Left forelimb (tissue), 1 donor: Measurements from ENCODE around the gene CDKN2D.
"Not testable (repeated sequence)": the region's sequence is repeated elsewhere in the genome, so short reads cannot be mapped to it uniquely, and the experiment has no call there.

Experiments used
- DNase-seq: peaks from one replicate; pipeline ENCODE4 v3.0.0-alpha.2; 2018; ENCODE audit warnings: low spot score

Gene CDKN2D

DNA sequence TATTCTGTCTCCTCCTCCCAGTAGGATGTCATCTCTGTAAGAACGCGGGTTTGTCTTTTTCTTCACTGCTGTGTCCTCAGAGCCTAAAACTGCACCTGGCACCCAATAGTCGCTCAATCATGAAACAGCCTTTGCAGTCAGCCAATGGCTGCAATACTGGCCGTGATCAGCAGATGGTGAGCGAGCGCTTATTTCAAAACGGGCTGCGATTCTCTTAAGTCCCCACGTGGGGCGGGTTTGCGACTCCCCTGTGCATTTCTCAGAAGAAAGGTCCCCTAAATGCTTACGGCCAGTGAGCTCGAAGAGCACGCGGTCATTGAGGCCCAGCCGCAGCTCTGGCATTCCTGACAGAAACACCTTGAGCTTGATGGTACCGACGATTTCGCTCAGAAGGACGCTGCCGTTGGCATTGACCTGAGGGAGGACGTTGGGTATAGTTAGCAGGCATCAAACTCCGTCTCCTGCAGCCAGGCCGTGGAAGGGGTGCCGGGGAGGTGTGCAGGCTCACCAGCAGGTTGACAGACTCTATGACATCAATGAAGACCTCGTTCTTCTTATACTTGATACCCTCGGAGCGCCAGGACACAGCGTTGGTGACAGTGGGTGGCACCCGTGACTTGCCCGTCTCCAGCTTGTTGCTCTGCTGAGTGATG is 12.3 kb upstream of the CDKN2D start:
- peak; percentile 87 for DNase-seq

- no peak for DNase-seq
These were observed 9.2 kb upstream of the CDKN2D start for GRCh38 chr19:10577951-10578350.

DNA sequence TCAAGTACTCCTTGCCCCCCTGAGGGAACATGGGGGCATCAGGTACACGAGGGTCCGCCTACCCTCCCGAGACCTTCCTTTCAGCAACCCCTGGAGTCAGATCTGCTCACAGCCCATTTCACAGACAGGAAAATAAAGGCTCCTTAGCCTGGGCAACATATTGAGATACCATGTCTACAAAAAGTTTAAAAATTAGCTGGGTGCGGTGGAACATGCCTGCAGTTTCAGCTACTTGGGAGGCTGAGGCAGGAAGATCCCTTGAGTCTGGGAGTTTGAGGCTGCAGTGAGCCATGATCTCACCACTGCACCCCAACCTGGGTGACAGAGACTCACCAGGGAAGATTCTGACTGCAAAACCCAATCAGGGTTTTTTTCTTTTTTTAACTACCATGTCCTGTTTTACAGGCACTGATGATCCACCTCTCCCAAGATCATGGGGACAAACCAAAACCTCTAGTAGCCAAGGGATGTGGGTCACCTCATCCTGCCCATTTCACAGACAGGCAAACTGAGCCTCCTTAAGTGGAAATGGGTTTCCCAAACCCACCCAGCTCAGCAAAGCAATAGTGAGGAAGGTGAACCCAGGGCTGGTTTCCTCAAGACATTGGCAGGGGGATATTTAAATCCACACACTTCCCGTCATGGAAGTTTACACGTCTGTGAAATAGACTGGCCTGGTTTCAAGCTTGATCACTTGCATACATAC is 6.4 kb upstream of the CDKN2D start:
- DNase-seq, result no peak

DNA sequence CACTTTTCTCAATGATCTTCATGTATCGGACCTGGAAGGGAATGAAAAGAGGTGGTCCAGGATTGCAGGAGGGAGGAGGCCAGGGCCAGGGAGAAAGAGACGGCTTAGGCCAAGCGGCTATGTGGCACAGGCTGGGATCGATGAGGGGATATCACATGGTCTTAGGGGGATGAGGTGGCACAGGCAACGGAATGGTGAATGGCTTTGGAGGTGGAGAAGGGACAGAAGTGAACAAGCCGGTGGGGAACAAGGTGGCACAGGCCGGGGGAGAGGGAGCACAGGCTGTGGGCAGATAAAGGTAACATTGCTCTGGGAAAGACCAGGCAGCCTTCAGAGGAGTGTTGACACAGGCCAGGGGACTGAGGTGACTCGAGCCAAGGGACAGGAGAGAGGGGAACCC is 5.7 kb upstream of the CDKN2D start:
- no peak for DNase-seq

DNA sequence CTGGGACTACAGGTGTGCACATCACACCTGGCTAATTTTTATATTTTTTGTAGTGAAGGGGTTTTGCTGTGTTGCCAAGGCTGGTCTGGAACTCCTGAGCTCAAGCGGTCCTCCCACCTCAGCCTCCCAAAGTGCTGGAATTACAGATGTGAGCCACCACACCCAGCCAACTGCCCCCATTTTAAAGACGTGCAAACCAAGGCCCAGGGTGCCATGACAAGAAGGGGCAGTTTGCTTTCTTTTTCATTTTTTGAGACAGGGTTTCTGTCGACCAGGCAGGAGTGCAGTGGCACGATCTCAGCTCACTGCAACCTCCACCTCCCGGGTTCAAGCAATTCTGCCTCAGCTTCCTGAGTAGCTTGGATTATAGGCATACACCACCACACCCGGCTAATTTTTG is 5.0 kb upstream of the CDKN2D start:
- not testable (repeated sequence) for DNase-seq

GRCh38 chr19:10568062-10568825 is 535 bp downstream of the CDKN2D start:
- no peak for DNase-seq

- no peak for DNase-seq
These were observed 1.1 kb downstream of the CDKN2D start for GRCh38 chr19:10567656-10568055.

DNA sequence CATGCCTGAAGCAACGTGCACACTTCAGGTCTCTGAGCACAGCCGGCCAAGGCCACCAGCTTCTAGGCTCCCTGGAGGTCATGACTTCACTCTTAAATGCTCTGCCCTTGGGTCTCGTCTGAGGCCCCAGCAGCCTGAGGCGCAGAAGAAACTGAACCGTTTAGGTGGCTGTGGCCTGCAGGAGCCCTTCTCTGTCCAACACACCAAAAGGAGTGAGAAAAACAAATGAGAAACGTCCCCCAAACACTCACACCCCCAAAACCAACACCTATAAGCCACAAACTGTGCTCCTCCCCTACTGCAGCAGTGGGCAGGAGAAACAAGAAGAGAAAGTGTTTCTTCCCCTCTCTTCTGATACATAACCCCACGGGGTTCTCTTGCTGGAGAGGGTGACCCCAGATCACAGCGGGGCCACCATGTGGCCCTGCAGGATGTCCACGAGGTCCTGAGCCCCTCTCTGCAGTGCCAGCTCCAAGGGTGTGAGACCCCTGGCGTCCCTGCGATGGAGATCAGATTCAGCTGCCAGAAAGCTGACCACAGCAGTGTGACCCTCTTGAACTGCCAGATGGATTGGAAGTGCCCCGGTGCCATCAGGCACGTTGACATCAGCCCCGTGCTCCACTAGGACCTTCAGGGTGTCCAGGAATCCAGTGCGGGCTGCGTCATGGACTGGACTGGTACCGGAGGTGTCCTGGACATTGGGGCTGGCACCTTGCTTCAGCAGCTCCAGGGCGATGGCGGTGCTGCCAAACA is 1.9 kb downstream of the CDKN2D start:
- no peak for DNase-seq

- no peak for DNase-seq
These were observed 2.4 kb downstream of the CDKN2D start for GRCh38 chr19:10566408-10566657.

GRCh38 chr19:10565567-10566407 is 3.0 kb downstream of the CDKN2D start, which contains the start of gene KRI1:
Gene KRI1, minus strand, starts transcription at chr19:10566010. Its CDS starts 11 bp downstream, at chr19:10565999.
- peak; percentile 99 for DNase-seq

DNA sequence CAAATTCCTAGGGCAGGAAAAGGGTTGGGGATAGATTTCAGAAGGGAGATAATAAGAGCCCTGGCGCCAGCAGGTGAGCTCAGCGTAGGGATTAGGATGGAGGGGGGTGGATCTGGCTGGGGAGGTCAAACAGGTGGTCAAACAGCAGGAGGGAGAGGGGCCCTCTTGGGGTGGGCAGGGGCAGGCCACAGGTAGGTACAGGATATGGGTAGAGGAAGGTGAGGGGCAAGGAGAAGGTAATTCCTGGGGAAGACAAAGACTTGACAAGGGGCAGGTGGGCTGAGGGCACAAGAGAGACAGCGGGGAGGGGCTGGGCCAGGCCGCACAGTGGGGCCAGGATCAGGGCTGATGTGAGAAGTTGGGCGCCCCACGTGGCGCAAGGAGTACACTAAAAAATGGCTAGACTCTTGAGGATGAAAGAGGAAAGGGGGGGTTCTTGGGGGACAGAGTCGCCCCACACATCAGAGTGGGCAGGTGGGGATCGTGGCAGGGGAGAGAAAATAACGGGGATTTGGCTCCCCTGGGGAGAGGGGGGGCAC is 3.7 kb downstream of the CDKN2D start:
- no peak for DNase-seq

DNA sequence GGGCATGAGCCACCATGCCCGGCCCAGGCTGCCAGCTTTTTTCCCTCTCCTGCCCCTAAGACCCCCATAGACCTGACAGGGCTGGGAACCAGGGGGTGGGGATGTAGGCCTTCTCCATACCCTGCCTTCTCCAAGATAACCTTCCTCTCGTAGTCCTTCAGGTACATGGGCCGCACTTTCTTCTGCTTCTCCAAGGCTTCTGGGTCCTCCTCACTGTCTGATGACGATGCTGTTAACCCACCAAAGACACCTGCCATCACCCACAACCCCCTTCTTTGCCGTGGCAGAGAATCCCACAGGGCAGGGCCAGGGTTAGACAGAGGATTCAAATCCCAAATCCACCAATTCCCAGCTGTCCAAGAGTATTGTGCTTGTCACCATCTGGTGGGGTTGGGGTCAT is 6.2 kb downstream of the CDKN2D start:
- no peak for DNase-seq

DNA sequence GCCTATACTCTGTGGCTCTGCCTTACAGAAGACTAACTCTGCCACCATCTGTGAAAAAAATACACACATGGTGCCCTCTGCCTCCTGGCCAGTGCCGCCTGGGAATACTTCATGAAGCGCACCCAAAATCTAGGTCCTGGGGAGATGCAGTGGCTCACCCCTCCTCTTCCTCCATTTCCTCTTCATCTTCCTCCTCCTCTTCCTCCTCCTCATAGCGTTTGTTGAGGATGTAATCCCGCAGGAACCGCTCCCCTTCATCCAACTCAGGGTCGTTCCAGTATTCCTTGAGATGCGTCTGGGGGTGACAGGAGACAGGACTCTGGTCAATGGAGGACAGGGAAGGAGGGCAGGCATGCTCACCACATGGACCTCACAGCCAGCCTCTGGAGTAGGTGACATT is 8.6 kb downstream of the CDKN2D start:
- no peak for DNase-seq

DNA sequence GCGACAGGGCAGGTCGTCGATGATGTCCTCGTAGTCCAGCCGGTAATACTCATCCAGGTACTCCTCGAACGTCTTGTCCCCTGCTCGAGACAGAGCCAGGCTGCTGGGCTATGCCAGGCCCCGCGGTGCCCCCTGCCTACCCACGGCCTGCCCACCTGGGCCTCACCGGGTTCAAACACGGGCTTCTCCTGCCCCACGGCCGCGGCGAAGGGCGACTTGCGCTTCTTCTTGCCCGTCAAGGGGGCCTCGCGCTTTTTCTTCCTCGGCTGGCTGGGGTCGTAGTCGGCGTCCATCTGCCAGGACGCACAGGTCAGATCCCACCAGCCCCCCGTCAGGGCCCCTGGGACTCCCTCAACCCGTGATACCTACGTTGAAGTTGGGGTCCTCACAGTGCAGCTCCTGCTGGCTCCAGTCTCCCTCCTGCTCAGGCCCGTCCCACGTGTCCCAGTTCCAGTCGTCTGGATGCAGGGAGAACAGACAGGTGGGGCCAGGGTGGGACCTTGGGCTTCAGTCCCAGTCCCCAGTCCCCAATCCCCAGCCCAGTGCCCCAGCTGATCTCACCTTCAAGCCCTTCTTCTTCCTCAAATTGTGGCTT is 11.1 kb downstream of the CDKN2D start:
- DNase-seq, result no peak

GRCh38 chr19:10555610-10555973 is 13.2 kb downstream of the CDKN2D start:
- DNase-seq, result no peak

GRCh38 chr19:10554760-10555609 is 13.8 kb downstream of the CDKN2D start:
- no peak for DNase-seq

DNA sequence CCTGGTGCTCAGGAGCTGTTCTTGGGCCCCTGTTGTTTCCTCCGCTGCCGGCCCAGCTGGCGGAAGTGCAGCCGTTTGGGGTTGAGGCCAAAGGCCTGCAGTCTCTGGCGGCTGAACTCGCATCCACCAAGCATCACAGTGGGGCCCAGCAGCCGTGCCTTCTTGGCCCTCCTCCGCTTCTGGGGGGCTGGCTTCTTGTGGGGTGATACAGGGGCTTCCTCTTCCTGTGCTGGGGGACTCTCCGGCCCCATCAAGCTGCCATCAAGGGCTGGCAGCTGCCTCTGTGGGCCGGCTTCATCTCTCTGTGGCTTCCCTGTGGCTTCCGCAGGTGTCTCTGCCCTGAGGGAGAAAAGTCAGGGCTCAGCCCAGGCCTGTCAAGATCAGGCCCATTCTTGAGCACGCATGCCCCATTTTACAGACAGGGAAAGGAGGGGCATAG is 14.8 kb downstream of the CDKN2D start:
- no peak for DNase-seq

DNA sequence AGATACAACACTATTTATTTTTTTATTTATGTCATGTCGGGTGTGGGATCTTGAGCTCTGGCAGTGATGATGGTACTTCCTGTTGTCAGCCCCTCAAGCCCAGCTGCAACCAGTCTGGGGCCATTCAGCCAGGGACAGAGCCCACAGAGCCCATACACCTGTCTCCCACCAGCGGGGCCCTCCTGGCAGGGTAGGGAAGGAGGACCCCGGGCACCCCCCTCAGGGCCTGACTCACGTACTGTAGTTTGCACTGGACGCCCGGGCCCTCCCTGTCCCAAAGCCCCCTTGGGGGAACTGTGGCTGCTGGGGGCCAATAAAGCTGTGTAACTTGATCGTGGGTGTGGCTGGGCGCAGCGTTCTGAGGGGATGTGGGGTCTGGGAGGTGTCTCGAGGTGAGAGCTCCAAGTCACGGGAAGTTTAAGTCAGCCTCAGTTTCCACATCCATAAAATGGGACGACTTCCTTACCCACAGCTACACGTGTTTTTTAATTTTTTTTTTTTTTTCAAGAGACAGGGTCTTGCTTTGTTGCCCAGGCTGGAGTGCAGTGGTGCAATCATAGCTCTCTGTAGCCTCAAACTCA is 15.6 kb downstream of the CDKN2D start:
- no peak for DNase-seq

DNA sequence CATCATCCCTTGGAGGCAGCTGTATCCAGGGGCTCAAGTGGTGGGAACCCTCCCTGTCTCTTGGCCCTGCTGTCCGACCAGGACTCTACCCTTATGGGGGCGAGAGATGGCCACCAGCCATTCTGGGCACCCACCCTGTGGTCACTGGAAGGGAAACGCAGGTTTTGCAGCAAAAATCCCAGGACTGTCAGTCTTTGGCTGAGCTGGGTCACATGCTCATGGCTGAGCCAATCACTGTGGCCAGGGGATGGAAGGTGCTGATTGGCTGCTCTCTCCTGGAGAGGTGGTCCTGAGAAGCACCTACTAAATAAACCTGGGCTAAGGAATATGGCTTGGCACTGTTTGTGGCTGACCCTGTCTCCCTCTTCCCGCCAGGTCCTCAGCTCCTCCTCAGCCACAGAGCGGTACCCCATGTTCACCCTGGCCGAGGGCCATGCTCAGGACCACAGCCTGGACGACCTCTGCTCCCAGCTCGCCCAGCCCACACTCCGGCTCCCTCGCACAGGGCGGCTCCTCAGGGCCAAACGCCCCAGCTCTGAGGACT is 16.2 kb downstream of the CDKN2D start:
- DNase-seq, result no peak
